K562 (cell line): ENCODE data around the gene ACSS1. TPM values are rescaled to one million over a fixed set of nuclear protein-coding genes. Genes with fewer than 3 reads are reported as not detected.

Source experiments
- ATAC-seq: fragments of 200-7000 bp; cut with Tn5 transposase; 3 replicates; pipeline ENCODE4 v1.9.1; 2020; ENCODE audit warnings: moderate library complexity
- BruUV-seq: library from RNA; stranded (reverse); fragments of 400-500 nt; replicated peaks from 2 replicates; lab custom pipeline; 2021; lab: Mats Ljungman, UMichigan
- CTCF ChIA-PET: fragments of 300-600 bp; formaldehyde crosslinking; extraction: SDS; loops from one replicate; lab custom pipeline; 2021; ENCODE audit warnings: low intra/inter-chr PET ratio; lab: Yijun Ruan, JAX
- POLR2A ChIA-PET: fragments of 300-600, 350-650 bp; sonication (Branson Sonifier 250); formaldehyde crosslinking; extraction: SDS; loops from one replicate; lab custom pipeline; 2021; ENCODE audit warnings: antibody characterized with exemption, inconsistent platforms; lab: Yijun Ruan, JAX
- DNase-seq, 4 experiments: peaks; one replicate each; pipeline versions ENCODE4 v3.0.0 to v3.0.0-alpha.2; 2011 to 2018; ENCODE audit warnings: low spot score in 3 of 4, mixed read lengths in 3 of 4; ENCODE audit errors: extremely low read depth in 1 of 4
- FAIRE-seq: peaks from 2 replicates; lab custom pipeline; 2011; peaks lifted over from hg19 to GRCh38; lab: Jason Lieb, UNC
- H2AFZ ChIP-seq: 2 replicates; pipeline ENCODE4 v1.6.0; 2011; ENCODE audit warnings: low read depth, low read length, control low read depth, inconsistent platforms
- H3K27ac ChIP-seq: fragments of 200-600 bp; 3 replicates; pipeline ENCODE4 v1.8.0; 2011; ENCODE audit warnings: low read depth, mild to moderate bottlenecking, control low read depth, inconsistent platforms, low read length, moderate library complexity, mixed read lengths; ENCODE audit errors: extremely low read depth
- H3K27me3 ChIP-seq, 2 experiments: fragments of 300-600 bp in 1 of 2; 2 replicates in 1 of 2; 3 replicates in 1 of 2; pipeline versions ENCODE4 v1.6.0 to v1.8.0; 2011; ENCODE audit warnings: inconsistent platforms in 2 of 2, low read length in 2 of 2, mild to moderate bottlenecking in 1 of 2, mixed read lengths in 1 of 2, moderate library complexity in 1 of 2; ENCODE audit not compliant: control insufficient read depth in 2 of 2, insufficient read depth in 2 of 2
- H3K36me3 ChIP-seq: fragments of 300-600 bp; 3 replicates; pipeline ENCODE4 v1.8.0; 2011; ENCODE audit warnings: mild to moderate bottlenecking, low read length, inconsistent platforms; ENCODE audit not compliant: control insufficient read depth, insufficient read depth
- H3K4me1 ChIP-seq, 2 experiments: fragments of 200-600 bp in 1 of 2; replicated peaks in 1 of 2; 2 replicates in 1 of 2; 3 replicates in 1 of 2; pipeline versions ENCODE4 v1.5.1 to v1.8.0; 2011; ENCODE audit warnings: inconsistent platforms in 2 of 2, low read length in 2 of 2, mild to moderate bottlenecking in 1 of 2, mixed read lengths in 1 of 2, moderate library complexity in 1 of 2; ENCODE audit not compliant: control insufficient read depth in 2 of 2, insufficient read depth in 2 of 2
- H3K4me2 ChIP-seq: 2 replicates; pipeline ENCODE4 v1.6.1; 2011; ENCODE audit warnings: low read length, control low read depth, inconsistent platforms, mixed read lengths; ENCODE audit not compliant: insufficient read depth
- H3K4me3 ChIP-seq: fragments of 200-600 bp; sonication (generic), shearing (Covaris generic); 2 replicates; pipeline ENCODE4 v1.5.1; 2016; ENCODE audit warnings: control low read depth, inconsistent platforms
- H3K79me2 ChIP-seq: fragments of 200-600 bp; 3 replicates; pipeline ENCODE4 v1.8.0; 2011; ENCODE audit warnings: low read length, inconsistent platforms; ENCODE audit not compliant: control insufficient read depth, insufficient read depth
- H3K9ac ChIP-seq, 2 experiments: 2 replicates each; pipeline versions ENCODE4 v1.6.0 to v1.6.1; 2011; ENCODE audit warnings: low read depth in 2 of 2, low read length in 2 of 2, control low read depth in 1 of 2, inconsistent platforms in 1 of 2, mild to moderate bottlenecking in 1 of 2, mixed read lengths in 1 of 2; ENCODE audit not compliant: insufficient read depth in 1 of 2
- H3K9me1 ChIP-seq: one replicate; pipeline ENCODE4 v1.6.0; 2011; ENCODE audit warnings: inconsistent platforms, mild to moderate bottlenecking, low read length, moderate library complexity; ENCODE audit not compliant: control insufficient read depth, insufficient read depth
- H3K9me3 ChIP-seq: replicated peaks from 2 replicates; pipeline ENCODE4 v1.5.1; 2011; ENCODE audit warnings: low read depth, low read length, inconsistent platforms; ENCODE audit not compliant: control insufficient read depth, insufficient read depth
- H4K20me1 ChIP-seq: replicated peaks from 2 replicates; pipeline ENCODE4 v1.6.1; 2011; ENCODE audit warnings: low read length, inconsistent platforms, mixed read lengths; ENCODE audit not compliant: control insufficient read depth, insufficient read depth
- EHMT2 ChIP-seq: fragments of 450-650 bp; IDR thresholded peaks from 2 replicates; pipeline ENCODE4 v1.6.1; 2018; ENCODE audit warnings: antibody characterized with exemption
- MIER1 ChIP-seq: fragments of 450-650 bp; IDR thresholded peaks from 2 replicates; pipeline ENCODE4 v1.6.1; 2016; ENCODE audit warnings: antibody characterized with exemption, mild to moderate bottlenecking, low read depth
- REST ChIP-seq, 2 experiments: fragments of 450-650 bp; formaldehyde crosslinking in 1 of 2; IDR thresholded peaks; 2 replicates each; pipeline versions ENCODE4 v1.4.0 to v1.6.1; 2014 to 2020; ENCODE audit warnings: mild to moderate bottlenecking in 2 of 2, borderline replicate concordance in 1 of 2, low read depth in 1 of 2
- ZNF592 ChIP-seq: fragments of 450-650 bp; IDR thresholded peaks from 2 replicates; pipeline ENCODE4 v1.6.1; 2017; ENCODE audit warnings: antibody characterized with exemption, mild to moderate bottlenecking
- whole genome bisulfite sequencing: fragments of 100-300 bp; shearing (Covaris generic); methylation state at CpG from one replicate; pipeline ENCODE4 v1.1.6; 2016; ENCODE audit warnings: low coverage, mixed read lengths; ENCODE audit not compliant: insufficient coverage; ENCODE audit errors: missing lambda C conversion rate; 5-methylcytosine and 5-hydroxymethylcytosine counted together
- in situ Hi-C: fragments of 300-500 bp; cut with MboI; formaldehyde crosslinking; loops from 4 replicates; pipeline ENCODE4 v1.15.0; 2018; ENCODE audit warnings: inconsistent platforms, mixed read lengths
- intact Hi-C: fragments of 100-400 bp; cut with micrococcal nuclease; formaldehyde crosslinking; loops from 2 replicates; pipeline ENCODE4 v1.14.2; 2022
- polyA plus RNA-seq, 8 experiments: library from polyadenylated mRNA; depleted of rRNA in 4 of 8; stranded (reverse) in 5 of 8; unstranded in 3 of 8; fragments of >200 nt; fragmentation: Nextera tagmentation in 2 of 8; fragmentation: Illumina TruSeq in 1 of 8; extraction: Ambion mirVana in 2 of 8; extraction: Trizol in 1 of 8; gene quantifications; 2 replicates each; pipeline versions ENCODE4 v1.2.1 to v1.2.3, GENCODE V29; 2011 to 2014; ENCODE audit warnings: inconsistent platforms in 1 of 8, missing spikeins in 1 of 8
- total RNA-seq, 7 experiments: library from RNA; depleted of rRNA in 6 of 7; stranded (reverse); fragments of >200 nt in 6 of 7; fragmentation: Illumina TruSeq in 2 of 7; extraction: Trizol in 2 of 7; gene quantifications; 2 replicates each; pipeline versions ENCODE4 v1.2.1 to v1.2.3, GENCODE V29; 2011 to 2021; ENCODE audit warnings: low replicate concordance in 1 of 7
- TF ChIP-seq, protein P1 (sequence below): sonication (generic); formaldehyde crosslinking; IDR thresholded peaks from 2 replicates; pipeline ENCODE4 v1.9.0; 2022; ENCODE audit warnings: mild to moderate bottlenecking, missing genetic modification reagents
- TF ChIP-seq, protein P2 (sequence below): fragments of 450-650 bp; IDR thresholded peaks from 2 replicates; pipeline ENCODE4 v1.6.1; 2016

ACSS1 gene
- total and polyA plus RNA-seq, 9 of the 15 experiments (the other 6 are each of a cell fraction or from before 2014, with no cell fraction given): 0.07 to 2.1 (median 0.27) TPM; not detected in 3

GRCh38 chr20:25081065-25081729 is 23.3 kb upstream of the ACSS1 start:
- intact Hi-C loops (no loop called here), in situ Hi-C loops (no loop called here)
- ATAC-seq (peak; percentile 54; the same call in 1 of the 3 replicates), DNase-seq (peak in 2 of 4 experiments; percentile 14 to 47), FAIRE-seq (no peak)
- Histone ChIP-seq H3K79me2 (no peaks in the 10 kb centered on the region), H3K9me3 (no peaks in the 10 kb centered on the region), H3K27ac (no peak overlapping the region), H3K9me1 (no peaks in the 10 kb centered on the region), H3K27me3 (peaks cover 2 to 42% of the 10 kb centered on the region in 2 experiments; a peak in 3 of 5 replicates), H3K9ac (no peak overlapping the region), H3K4me1 (no peaks in the 10 kb centered on the region; a peak in 1 of 5 replicates), H4K20me1 (no peaks in the 10 kb centered on the region; the same call in 1 of the 2 replicates), H3K4me2 (no peak overlapping the region), H3K4me3 (no peak overlapping the region), H2AFZ (no peak overlapping the region), H3K36me3 (no peaks in the 10 kb centered on the region)
- TF ChIP-seq, protein P1, sequence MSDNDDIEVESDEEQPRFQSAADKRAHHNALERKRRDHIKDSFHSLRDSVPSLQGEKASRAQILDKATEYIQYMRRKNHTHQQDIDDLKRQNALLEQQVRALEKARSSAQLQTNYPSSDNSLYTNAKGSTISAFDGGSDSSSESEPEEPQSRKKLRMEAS (CRISPR knock-in tag): no peak
- peak; percentile 96 for TF ChIP-seq REST (IDR thresholded peaks at IDR 0.05; ENCODE audit: borderline replicate concordance)
- 0 out of 2 replicates have a peak, but pooled peaks have one; percentile 56 for TF ChIP-seq REST (CRISPR knock-in tag; IDR thresholded peaks at IDR 0.05; ENCODE audit: low read depth)
- peak; percentile 86 for TF ChIP-seq EHMT2
- TF ChIP-seq, protein P2, sequence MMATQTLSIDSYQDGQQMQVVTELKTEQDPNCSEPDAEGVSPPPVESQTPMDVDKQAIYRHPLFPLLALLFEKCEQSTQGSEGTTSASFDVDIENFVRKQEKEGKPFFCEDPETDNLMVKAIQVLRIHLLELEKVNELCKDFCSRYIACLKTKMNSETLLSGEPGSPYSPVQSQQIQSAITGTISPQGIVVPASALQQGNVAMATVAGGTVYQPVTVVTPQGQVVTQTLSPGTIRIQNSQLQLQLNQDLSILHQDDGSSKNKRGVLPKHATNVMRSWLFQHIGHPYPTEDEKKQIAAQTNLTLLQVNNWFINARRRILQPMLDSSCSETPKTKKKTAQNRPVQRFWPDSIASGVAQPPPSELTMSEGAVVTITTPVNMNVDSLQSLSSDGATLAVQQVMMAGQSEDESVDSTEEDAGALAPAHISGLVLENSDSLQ: peak; percentile 80
- peak; percentile 85 for TF ChIP-seq MIER1
- TF ChIP-seq ZNF592: no peak
- no TSS peak for BruUV-seq
- POLR2A ChIA-PET: no interaction called here
- CTCF ChIA-PET: no interaction called here
- 27% methylated on average over 8 of the region's 54 CpGs for WGBS
